Measurements from ENCODE around the gene FTH1. TPM values are rescaled to one million over a fixed set of nuclear protein-coding genes. Genes with fewer than 3 reads are reported as not detected.
A peak's percentile ranks its signal among the peaks of the same experiment; 100 is the strongest.

The FTH1 gene
- total RNA-seq, 1 experiment from 2014 or later, result 3,345 TPM

- ChIA-PET RAD21 (ENCODE audit: low non-redundant PET in 1 of 2, low total read pairs in 2 of 2, uncharacterized antibody in 2 of 2, unreplicated experiment in 2 of 2) (no interaction called here), CTCF (interaction anchor here (1.0 to 1.7 kb wide), 5 partner anchors 10 to 122 kb away, joined by 3 to 7 read pairs (median 4); partner anchors contain the start of gene BEST1), POLR2A (interaction anchor here (1.0 to 6.2 kb wide), 6 partner anchors 9 to 93 kb away, joined by 3 to 60 read pairs (median 5); partner anchors contain the start of genes BEST1 and FTH1)
- Histone ChIP-seq H3K79me2 (ENCODE audit: insufficient read depth, low read length) (no peaks in the 10 kb centered on the region; the same call in 1 of the 2 replicates), H3K4me2 (ENCODE audit: low read length) (peak overlapping the region; percentile 43; the same call in 1 of the 2 replicates), H2AFZ (ENCODE audit: low read depth, low read length, poor library complexity, severe bottlenecking) (no peak overlapping the region), H3K36me3 (ENCODE audit: control insufficient read depth in 1 of 2, insufficient read depth in 2 of 2, low read length in 2 of 2) (peaks cover 3 to 19% of the 10 kb centered on the region in 2 experiments; a peak in 2 of 4 replicates), H4K20me1 (ENCODE audit: insufficient read depth) (peaks cover 3% of the 10 kb centered on the region; the same call in 1 of the 2 replicates), H3K9ac (ENCODE audit: low read length) (no peak overlapping the region), H3K4me3 (replicated peaks in 1 of 2; ENCODE audit: low read depth in 1 of 2, low read length in 2 of 2) (no peak overlapping the region), H3K9me3 (ENCODE audit: control insufficient read depth in 1 of 2, insufficient read depth in 1 of 2, low read depth in 1 of 2, low read length in 2 of 2) (no peaks in the 10 kb centered on the region), H3K4me1 (ENCODE audit: control insufficient read depth in 1 of 2, insufficient read depth in 2 of 2, low read length in 2 of 2) (peaks cover 0 to 40% of the 10 kb centered on the region in 2 experiments; a peak in 3 of 4 replicates), H3K9me2 (ENCODE audit: insufficient read depth) (no peaks in the 10 kb centered on the region), H3K27me3 (ENCODE audit: insufficient read depth, low read length) (no peaks in the 10 kb centered on the region), H3K27ac (ENCODE audit: low read depth, low read length) (no peak overlapping the region)
- no TSS peak for BruUV-seq (replicated peaks)
- ATAC-seq, result no peak
- TF ChIP-seq CBX3 (IDR thresholded peaks at IDR 0.05; ENCODE audit: low read depth) (no peak), ZNF274 (IDR thresholded peaks at IDR 0.05; ENCODE audit: low read depth, low read length) (no peak), EGR1 (IDR thresholded peaks at IDR 0.05; ENCODE audit: low read depth) (no peak), SRF (IDR thresholded peaks at IDR 0.05; ENCODE audit: low read depth) (no peak), CEBPB (IDR thresholded peaks at IDR 0.05; ENCODE audit: low read depth) (no peak), JUND (IDR thresholded peaks at IDR 0.05) (no peak), YY1 (IDR thresholded peaks at IDR 0.05; ENCODE audit: extremely low read depth, insufficient replicate concordance, low read depth, low read length) (no peak), POLR2A (IDR thresholded peaks at IDR 0.05; ENCODE audit: borderline replicate concordance, extremely low read depth, insufficient read depth, insufficient read length) (no peak), FOSL1 (IDR thresholded peaks at IDR 0.05; ENCODE audit: low read depth) (no peak), ELF1 (IDR thresholded peaks at IDR 0.05; ENCODE audit: borderline replicate concordance, low read depth) (no peak), ZBTB33 (IDR thresholded peaks at IDR 0.05; ENCODE audit: extremely low read depth, insufficient replicate concordance, low read length) (no peak), REST (IDR thresholded peaks at IDR 0.05; ENCODE audit: low read depth) (no peak), EZH2phosphoT487 (IDR thresholded peaks at IDR 0.05; ENCODE audit: borderline replicate concordance) (no peak)
- TF ChIP-seq, protein P1, sequence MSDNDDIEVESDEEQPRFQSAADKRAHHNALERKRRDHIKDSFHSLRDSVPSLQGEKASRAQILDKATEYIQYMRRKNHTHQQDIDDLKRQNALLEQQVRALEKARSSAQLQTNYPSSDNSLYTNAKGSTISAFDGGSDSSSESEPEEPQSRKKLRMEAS (IDR thresholded peaks at IDR 0.05), result no peak
- no peak for DNase-seq (ENCODE audit: low read depth, low spot score)
- intact Hi-C loops (cut with micrococcal nuclease), result loop anchor here (5.0 kb wide), 1 partner anchor 62 kb away; no protein-coding TSS in a partner anchor
Observed at GRCh38 chr11:61959678-61960077, 7.8 kb downstream of the FTH1 start.
